HG03432 (cell line): ENCODE data around the gene EYA3.

Experiments used
- ATAC-seq: cut with Tn5 transposase; IDR thresholded peaks from one replicate; pipeline ENCODE4 v1.9.1; 2021; ENCODE audit warnings: mild to moderate bottlenecking, moderate library complexity; ENCODE audit not compliant: unreplicated experiment

EYA3 gene

GRCh38 chr1:27941671-27942540, 146.5 kb downstream of the EYA3 start:
- ATAC-seq: no peak

- no peak for ATAC-seq
Observed at GRCh38 chr1:27940870-27941560, 147.4 kb downstream of the EYA3 start.

GRCh38 chr1:27940297-27940696, 148.1 kb downstream of the EYA3 start:
- no peak for ATAC-seq

GRCh38 chr1:27938488-27938887, 149.9 kb downstream of the EYA3 start:
- no peak for ATAC-seq

- ATAC-seq: no peak
Observed at GRCh38 chr1:27937524-27937836, 150.9 kb downstream of the EYA3 start.

GRCh38 chr1:27936370-27936769, 152.0 kb downstream of the EYA3 start:
- no peak for ATAC-seq

GRCh38 chr1:27935721-27936120, 152.7 kb downstream of the EYA3 start:
- no peak for ATAC-seq

GRCh38 chr1:27934818-27935549, 153.4 kb downstream of the EYA3 start, which contains the start of gene SMPDL3B:
TSS of gene SMPDL3B (plus strand) at chr1:27935000. CDS start at chr1:27935184, 184 bp downstream.
- no peak for ATAC-seq

GRCh38 chr1:27931759-27932158, 156.7 kb downstream of the EYA3 start:
- ATAC-seq: no peak

GRCh38 chr1:27931184-27931583, 157.2 kb downstream of the EYA3 start:
- ATAC-seq: no peak

- ATAC-seq: no peak
Observed at GRCh38 chr1:27928216-27928954, 160.0 kb downstream of the EYA3 start.

GRCh38 chr1:27922272-27922671, 166.1 kb downstream of the EYA3 start:
- no peak for ATAC-seq
